Astrocyte (in vitro differentiated cells and primary cell): Measurements from ENCODE around the gene PCK2. TPM values are rescaled to one million over a fixed set of nuclear protein-coding genes. Genes with fewer than 3 reads are reported as not detected.

ENCODE experiments used
- microRNA-seq: library from miRNA; unstranded; fragments of <30 nt; microRNA quantifications from one replicate; pipeline ENCODE4 v1.2.0, GENCODE V29; 2020
- total RNA-seq: library from RNA; stranded (reverse); gene quantifications from 2 replicates; pipeline ENCODE4 v1.2.1, GENCODE V29; 2021

Gene PCK2
- total RNA-seq, 1 donor from 2014 or later = 73.8 TPM

Small RNAs within 50 kb of the gene (microRNA-seq; reads per million reads assigned to microRNA genes)
- not detected for gene MIR7703

Other genes with a start within 250 kb of the PCK2 start
- 14.2 and 18.4 TPM in 2 replicates for gene DHRS4, start 140.5 kb upstream of the PCK2 start, total RNA-seq
- 13.4 and 15.8 TPM in 2 replicates for gene DHRS4L2, start 105.4 kb upstream of the PCK2 start, total RNA-seq
- 0.34 and 0.38 TPM in 2 replicates for gene CARMIL3, start 42.3 kb upstream of the PCK2 start, total RNA-seq
- gene CPNE6, start 22.7 kb upstream of the PCK2 start, total RNA-seq = not detected in 2 replicates
- 26.9 and 27.1 TPM in 2 replicates for gene DCAF11, start 20.5 kb downstream of the PCK2 start, total RNA-seq
- gene NRL, start 20.6 kb downstream of the PCK2 start, total RNA-seq = 0.48 and 0.70 TPM in 2 replicates
- 0.25 TPM in 1 of 2 replicates, not detected in the other for gene FITM1, start 36.3 kb downstream of the PCK2 start, total RNA-seq
- 116 and 122 TPM in 2 replicates for gene PSME1, start 41.9 kb downstream of the PCK2 start, total RNA-seq
- 16.7 and 18.5 TPM in 2 replicates for gene EMC9, start 47.3 kb downstream of the PCK2 start, total RNA-seq
- gene PSME2, start 52.3 kb downstream of the PCK2 start, total RNA-seq = 173 TPM in 2 replicates
- 59.0 and 69.8 TPM in 2 replicates for gene RNF31, start 53.2 kb downstream of the PCK2 start, total RNA-seq
- gene IRF9, start 67.0 kb downstream of the PCK2 start, total RNA-seq = 76.0 and 89.4 TPM in 2 replicates
- 33.5 and 46.4 TPM in 2 replicates for gene REC8, start 77.8 kb downstream of the PCK2 start, total RNA-seq
- gene IPO4, start 94.5 kb downstream of the PCK2 start, total RNA-seq = 46.1 and 53.3 TPM in 2 replicates
- 59.3 and 62.9 TPM in 2 replicates for gene TM9SF1, start 101.1 kb downstream of the PCK2 start, total RNA-seq
- 0.22 and 0.34 TPM in 2 replicates for gene TSSK4, start 111.4 kb downstream of the PCK2 start, total RNA-seq
- 26.7 and 32.2 TPM in 2 replicates for gene CHMP4A, start 119.2 kb downstream of the PCK2 start, total RNA-seq
- gene MDP1, start 121.8 kb downstream of the PCK2 start, total RNA-seq = 8.9 and 9.9 TPM in 2 replicates
- 233 and 251 TPM in 2 replicates for gene NEDD8, start 138.1 kb downstream of the PCK2 start, total RNA-seq
- gene GMPR2, start 138.6 kb downstream of the PCK2 start, total RNA-seq = 55.5 and 66.5 TPM in 2 replicates
- gene TINF2, start 148.3 kb downstream of the PCK2 start, total RNA-seq = 33.0 and 36.2 TPM in 2 replicates
- 3.8 and 4.8 TPM in 2 replicates for gene TGM1, start 168.9 kb downstream of the PCK2 start, total RNA-seq
- gene RABGGTA, start 177.3 kb downstream of the PCK2 start, total RNA-seq = 26.6 and 27.3 TPM in 2 replicates
- gene DHRS1, start 205.5 kb downstream of the PCK2 start, total RNA-seq = 26.5 and 30.3 TPM in 2 replicates
- 22.9 and 23.5 TPM in 2 replicates for gene NOP9, start 205.5 kb downstream of the PCK2 start, total RNA-seq
- not detected in 2 replicates for gene CIDEB, start 213.7 kb downstream of the PCK2 start, total RNA-seq
- 7.8 and 9.3 TPM in 2 replicates for gene LTB4R2, start 215.8 kb downstream of the PCK2 start, total RNA-seq
- 5.5 TPM in 2 replicates for gene LTB4R, start 217.2 kb downstream of the PCK2 start, total RNA-seq
- 0.32 and 0.67 TPM in 2 replicates for gene ADCY4, start 240.8 kb downstream of the PCK2 start, total RNA-seq
- 0.58 and 0.95 TPM in 2 replicates for gene RIPK3, start 245.7 kb downstream of the PCK2 start, total RNA-seq